GM18505 (cell line): ENCODE data around the gene COP1.
"Not testable (repeated sequence)": the region's sequence is repeated elsewhere in the genome, so short reads cannot be mapped to it uniquely, and the experiment has no call there.

Source experiments
- ATAC-seq: cut with Tn5 transposase; IDR thresholded peaks from one replicate; pipeline ENCODE4 v1.9.1; 2021; ENCODE audit not compliant: unreplicated experiment
- POLR2A ChIP-seq: IDR thresholded peaks from 4 replicates; pipeline ENCODE4 v1.6.1; 2011; ENCODE audit warnings: borderline replicate concordance; ENCODE audit not compliant: insufficient read depth, insufficient read length; ENCODE audit errors: extremely low read depth

Gene COP1

DNA sequence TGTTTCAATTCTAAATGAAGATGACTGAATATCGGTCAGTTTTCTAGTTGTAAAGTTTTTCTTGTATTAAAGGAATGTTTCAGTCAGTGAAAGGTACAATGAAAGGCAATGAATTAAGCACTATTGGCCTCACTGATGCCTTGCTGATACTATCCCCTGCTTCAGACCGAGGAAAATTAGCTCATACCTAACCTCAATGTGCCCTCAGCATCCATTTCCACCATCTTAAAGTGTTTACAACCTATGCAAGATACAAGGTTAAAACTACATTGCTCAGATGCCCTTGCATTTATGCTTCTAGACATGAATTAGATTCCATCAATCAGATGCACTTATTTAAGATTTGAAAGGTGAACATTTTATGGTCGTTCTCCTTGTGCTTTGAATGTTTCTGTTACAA is 184.5 kb downstream of the COP1 start:
- TF ChIP-seq POLR2A = no peak
- no peak for ATAC-seq

DNA sequence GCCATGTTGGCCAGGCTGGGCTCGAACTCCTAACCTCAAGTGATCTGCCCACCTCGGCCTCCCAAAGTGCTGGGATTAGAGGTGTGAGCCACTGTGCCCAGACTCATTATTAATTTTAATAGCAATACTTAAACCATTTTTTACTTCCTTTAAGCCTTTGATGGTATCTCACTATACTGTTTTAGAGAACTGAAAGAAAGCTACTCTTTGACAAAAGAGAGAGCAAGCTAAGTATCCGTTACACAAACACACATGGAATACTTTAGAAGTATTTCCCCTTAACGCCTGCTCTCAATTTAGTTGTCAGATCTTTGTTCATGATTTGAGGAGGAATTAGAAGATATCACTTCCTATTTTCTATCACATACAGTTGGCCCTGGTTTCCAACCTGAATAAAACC is 189.4 kb downstream of the COP1 start:
- TF ChIP-seq POLR2A = no peak
- peak; percentile 59 for ATAC-seq

DNA sequence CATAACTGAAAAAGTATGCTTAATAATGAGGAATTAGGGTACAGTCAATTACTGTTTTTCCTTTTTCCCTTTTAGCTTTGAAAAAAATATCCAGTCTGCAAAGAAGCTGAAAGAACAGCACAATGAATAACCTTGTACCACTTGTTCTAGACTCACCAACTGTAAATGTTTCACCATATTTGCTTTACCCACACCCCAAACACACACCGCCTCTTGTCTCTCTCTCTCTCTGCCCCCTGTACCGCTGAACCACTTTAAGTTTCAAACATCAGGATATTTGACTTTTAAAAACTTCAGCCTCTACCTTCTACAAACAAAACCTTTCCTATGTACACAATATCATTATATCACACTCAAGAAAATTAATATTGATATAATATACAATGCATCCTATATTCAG is 197.1 kb downstream of the COP1 start:
- no peak for ATAC-seq
- TF ChIP-seq POLR2A = no peak

DNA sequence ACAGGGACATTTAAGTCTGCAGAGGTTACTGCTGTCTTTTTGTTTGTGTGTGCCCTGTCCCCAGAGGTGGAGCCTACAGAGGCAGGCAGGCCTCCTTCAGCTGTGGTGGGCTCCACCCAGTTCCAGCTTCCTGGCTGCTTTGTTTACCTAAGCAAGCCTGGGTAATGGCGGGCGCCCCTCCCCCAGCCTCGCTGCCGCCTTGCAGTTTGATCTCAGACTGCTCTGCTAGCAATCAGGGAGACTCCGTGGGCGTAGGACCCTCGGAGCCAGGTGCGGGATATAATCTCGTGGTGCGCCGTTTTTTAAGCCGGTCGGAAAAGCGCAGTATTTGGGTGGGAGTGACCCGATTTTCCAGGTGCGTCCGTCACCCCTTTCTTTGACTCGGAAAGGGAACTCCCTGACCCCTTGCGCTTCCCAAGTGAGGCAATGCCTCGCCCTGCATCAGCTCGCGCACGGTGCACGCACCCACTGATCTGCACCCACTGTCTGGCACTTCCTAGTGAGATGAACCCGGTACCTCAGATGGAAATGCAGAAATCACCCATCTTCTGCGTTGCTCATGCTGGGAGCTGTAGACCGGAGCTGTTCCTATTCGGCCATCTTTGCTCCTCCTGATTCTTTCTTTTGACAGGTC is 199.2 kb downstream of the COP1 start:
- ATAC-seq = not testable (repeated sequence)

DNA sequence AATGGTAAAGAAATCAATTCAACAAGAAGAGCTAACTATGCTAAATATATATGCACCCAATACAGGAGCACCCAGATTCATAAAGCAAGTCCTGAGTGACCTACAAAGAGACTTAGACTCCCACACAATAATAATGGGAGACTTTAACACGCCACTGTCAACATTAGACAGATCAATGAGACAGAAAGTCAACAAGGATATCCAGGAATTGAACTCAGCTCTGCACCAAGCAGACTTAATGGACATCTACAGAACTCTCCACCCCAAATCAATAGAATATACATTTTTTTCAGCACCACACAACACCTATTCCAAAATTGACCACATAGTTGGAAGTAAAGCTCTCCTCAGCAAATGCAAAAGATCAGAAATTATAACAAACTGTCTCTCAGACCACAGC is 212.4 kb downstream of the COP1 start:
- ATAC-seq = not testable (repeated sequence)

DNA sequence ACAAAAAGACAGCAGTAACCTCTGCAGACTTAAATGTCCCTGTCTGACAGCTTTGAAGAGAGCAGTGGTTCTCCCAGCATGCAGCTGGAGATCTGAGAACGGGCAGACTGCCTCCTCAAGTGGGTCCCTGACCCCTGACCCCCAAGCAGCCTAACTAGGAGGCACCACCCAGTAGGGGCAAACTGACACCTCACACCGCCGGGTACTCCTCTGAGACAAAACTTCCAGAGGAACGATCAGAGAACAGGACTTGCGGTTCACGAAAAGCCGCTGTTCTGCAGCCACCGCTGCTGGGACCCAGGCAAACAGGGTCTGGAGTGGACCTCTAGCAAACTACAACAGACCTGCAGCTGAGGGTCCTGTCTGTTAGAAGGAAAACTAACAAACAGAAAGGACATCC is 214.3 kb downstream of the COP1 start:
- not testable (repeated sequence) for ATAC-seq

DNA sequence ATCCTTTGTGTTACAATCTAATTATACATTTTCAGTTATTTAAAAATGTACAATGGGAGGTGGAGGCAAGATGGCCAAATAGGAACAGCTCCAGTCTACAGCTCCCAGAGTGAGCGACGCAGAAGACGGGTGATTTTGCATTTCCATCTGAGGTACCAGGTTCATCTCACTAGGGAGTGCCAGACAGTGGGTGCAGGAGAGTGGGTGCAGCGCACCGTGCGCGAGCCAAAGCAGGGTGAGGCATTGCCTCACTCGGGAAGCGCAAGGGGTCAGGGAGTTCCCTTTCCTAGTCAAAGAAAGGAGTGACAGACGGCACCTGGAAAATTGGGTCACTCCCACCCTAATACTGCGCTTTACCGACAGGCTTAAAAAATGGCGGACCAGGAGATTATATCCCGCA is 214.9 kb downstream of the COP1 start:
- ATAC-seq = not testable (repeated sequence)

DNA sequence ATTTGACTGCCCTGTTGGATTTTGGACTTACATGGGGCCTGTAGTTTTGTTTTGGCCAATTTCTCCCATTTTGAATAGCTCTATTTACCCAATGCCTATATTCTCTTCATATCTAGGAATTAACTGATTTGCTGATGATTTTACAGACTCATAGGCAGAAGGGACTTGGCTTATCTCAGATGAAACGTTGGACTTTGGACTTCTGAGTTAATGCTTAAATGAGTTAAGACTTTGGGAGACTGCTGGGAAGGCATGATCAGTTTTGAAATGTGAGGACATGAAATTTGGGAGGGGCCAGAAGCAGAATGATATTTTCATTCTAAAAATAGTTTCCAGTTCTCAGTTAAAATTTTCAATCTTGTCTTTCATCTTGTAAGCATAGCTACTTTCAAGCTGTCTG is 222.3 kb downstream of the COP1 start:
- no peak for TF ChIP-seq POLR2A
- ATAC-seq = no peak

DNA sequence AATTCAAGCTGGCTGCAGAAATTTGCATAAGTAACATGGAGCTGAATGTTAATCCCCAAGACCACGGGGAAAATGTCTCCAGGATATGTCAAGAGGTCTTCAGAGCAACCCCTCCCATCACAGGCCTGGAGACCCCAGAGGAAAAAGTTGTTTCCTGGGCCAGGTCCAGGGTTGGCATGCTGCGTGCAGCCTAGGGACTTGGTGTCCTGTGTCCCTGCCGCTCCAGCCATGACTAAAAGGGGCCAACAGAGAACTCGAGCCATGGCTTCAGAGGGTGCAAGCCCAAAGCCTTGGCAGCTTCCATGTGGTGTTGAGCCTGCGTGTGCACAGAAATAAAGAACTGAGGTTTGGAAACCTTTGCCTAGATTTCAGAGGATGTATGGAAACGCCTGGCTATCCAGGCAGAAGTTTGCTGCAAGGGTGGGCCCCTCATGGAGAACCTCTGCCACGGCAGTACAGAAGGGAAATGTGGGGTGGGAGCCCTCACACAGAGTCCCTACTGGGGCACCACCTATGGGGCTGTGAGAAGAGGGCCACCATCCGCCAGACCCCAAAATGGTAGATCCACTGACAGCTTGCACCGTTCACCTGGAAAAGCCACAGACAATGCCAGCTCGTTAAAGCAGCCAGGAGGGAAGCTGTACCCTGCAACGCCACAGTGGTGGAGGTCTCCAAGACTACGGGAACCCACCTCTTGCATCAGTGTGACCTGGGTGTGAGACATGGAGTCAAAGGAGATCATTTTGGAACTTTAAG is 222.9 kb downstream of the COP1 start:
- no peak for TF ChIP-seq POLR2A
- ATAC-seq = no peak

DNA sequence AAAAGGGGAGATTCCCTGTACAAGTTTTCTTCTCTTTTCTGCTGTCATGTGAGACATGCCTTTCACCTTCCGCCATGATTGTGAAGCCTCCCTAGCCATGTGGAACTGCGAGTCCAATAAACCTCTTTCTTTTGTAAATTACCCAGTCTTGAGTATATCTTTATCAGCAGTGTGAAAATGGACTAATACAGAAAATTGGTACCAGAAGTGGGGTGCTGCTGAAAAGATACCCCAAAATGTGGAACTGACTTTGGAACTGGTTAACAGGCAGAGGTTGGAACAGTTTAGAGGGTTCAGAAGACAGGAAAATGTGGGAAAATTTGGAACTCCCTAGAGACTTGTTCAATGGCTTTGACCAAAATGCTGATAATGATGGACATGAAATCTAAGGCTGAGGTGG is 223.7 kb downstream of the COP1 start:
- ATAC-seq = not testable (repeated sequence)

DNA sequence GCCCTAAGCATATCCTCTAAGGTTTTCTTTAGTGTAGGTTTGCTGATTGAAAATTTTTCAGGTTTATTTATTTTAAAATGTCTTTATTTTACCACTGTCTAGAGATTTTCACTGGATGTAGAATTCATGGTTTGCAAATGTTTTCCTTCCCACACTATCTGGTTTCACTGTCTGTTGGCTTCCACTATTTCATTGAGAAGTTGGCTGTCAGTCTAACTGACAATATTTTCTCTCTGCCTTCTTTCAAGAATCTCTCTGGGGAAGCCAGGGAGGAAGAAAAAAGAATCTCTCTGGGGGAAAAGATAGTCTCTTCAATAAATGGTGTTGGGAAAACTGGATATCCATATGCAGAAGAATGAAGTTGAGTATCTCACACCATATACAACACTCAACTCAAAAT is 226.0 kb downstream of the COP1 start:
- no peak for TF ChIP-seq POLR2A
- no peak for ATAC-seq

DNA sequence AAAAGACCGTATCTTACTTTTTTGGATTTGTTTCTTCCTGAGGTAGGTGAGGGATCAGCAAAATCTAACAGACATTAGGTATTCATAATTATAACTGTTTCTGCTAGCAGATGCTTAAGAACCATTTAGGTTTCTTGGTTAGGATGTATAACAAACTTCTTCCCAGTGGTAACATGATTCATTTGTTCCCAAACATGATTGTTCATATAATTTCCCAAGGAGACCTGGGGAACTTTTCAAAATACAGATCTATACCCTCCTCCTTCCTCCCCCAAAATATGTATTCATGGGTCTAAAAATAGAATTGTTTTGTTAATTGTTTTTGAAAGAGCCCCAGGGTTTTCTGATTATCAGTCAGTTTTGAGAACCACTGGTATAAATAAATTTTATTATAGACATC is 228.2 kb downstream of the COP1 start:
- TF ChIP-seq POLR2A = no peak
- no peak for ATAC-seq

DNA sequence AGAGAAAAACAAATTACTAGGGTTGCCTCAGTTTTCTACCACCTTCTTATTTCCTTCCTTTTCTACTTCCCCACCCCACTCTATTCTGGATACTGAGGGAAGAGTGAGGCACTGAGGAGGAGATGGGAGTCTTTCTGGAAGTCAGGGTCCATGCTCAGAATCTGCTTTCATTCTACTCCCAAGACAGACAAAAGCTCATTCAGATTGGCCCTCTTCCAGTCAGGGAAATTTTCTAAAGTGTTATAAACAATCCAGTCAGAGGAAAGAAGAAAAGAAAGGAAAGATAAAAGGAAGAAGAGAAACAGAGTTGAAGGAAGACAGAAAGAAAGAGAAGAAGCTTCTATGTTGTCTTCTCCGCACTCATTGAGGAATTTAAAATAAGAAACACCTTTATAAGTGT is 228.6 kb downstream of the COP1 start:
- no peak for TF ChIP-seq POLR2A
- ATAC-seq = no peak

DNA sequence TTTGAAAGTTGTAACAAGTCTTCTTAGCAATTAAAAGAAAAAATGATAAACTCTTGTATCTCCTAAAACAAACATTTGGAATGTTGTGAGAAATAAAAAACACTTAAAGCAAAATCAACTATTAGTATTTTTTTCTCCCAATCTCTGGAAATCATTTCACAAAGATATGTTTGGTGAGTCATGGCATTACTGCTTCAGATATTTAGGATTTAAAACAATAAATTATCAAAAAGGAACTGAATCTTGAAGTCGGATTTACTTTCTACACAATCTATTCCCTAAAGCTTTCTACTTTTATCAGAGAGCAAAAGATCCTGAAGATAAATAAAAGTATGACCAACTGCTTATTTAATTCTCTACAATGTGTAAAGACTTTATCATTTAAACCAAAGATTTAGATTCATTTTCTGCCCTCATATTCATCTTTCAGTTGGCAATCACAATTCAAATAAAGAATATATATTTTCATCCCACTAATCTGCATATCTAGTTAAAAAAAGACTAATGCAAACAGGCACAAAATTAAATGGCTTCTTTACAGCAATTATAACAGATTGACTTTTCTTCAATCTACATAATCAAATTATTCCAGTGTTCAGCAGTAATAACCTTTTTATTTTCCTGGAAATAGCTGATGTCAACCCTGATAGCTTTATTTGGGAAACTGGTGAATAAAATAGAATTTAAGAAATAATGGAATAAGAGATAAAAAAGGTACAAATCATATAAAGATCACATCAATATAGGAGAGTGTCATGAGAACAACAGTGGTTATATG is 230.0 kb downstream of the COP1 start:
- no peak for ATAC-seq
- no peak for TF ChIP-seq POLR2A
